HG03135 (cell line): ENCODE measurements around the gene CYLD.

ENCODE experiments used
- ATAC-seq: cut with Tn5 transposase; IDR thresholded peaks from one replicate; pipeline ENCODE4 v1.9.1; 2021; ENCODE audit warnings: mild to moderate bottlenecking, moderate library complexity; ENCODE audit not compliant: unreplicated experiment

Gene CYLD

DNA sequence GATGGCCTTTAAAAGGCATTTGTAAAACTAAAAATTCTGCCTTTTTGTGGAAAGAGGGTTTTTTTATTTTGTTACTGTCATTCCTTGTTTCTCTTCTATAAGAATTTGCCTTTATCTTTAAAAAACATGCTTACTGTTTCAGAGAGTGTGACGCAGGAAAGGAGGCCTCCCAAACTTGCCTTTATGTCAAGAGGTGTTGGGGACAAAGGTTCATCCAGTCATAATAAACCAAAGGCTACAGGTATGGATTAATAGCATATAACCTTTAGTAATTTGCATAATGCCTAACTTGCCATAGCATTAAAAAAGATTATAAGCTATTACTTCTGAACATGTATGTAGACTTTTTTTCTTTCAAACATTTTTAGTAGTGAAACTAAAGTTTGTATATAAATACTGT is 34.2 kb downstream of the CYLD start:
- no peak for ATAC-seq

DNA sequence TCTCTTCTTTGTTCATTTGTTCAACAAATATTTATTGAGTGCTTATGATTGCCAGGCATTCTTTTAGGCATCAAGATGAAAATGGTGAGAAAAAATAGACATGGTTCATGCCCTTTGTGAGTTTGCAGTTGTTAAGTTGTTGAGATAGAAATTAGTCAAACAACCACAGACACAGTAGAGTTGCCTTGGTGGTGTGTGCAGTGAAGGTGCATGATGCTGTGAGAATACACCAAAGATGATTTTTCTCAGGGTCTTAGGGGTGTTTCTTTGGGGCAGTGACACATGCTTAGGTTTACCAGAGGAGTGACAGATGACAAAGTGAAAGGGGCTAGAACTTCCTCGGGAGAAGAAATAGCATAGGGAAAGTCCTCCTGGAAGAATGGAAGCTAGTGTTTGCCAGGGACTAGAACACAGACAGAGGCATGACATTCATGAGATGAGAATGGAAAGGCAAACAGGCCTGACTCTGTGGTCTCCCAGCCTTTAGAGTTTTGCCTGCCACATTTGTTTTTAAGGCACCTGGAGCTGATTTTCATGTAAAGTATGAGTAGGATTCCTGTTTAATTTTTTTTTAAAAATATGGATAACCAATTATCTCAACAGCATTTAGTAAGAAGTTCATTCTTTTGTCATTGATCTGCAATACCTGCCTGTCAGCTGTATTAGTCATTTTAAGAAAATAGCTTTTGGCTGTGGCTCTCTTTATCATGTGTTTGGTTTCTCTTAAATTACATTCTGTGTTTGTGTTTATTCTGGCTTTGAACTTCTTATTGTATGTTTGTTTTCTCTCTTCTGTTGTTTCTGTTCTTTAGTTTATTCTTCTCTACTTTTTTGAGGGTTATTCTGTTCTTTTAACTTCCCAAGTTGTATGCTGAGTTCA is 36.6 kb downstream of the CYLD start:
- ATAC-seq, result no peak

DNA sequence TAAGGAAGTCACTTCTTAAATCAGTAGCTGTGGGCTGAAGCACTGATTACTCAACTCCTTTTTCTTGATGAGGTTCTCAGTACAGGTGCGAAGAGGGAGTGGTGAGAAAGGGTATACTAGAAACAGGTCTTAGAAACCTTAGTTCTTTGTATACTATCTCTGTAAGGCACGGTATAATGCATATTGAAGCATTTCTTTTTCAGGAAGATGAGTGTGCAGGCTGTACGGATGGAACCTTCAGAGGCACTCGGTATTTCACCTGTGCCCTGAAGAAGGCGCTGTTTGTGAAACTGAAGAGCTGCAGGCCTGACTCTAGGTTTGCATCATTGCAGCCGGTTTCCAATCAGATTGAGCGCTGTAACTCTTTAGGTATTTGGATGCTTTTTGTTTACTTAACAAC is 39.2 kb downstream of the CYLD start:
- ATAC-seq, result no peak

- no peak for ATAC-seq
Observed at GRCh38 chr16:50781518-50781917, 39.6 kb downstream of the CYLD start.

- ATAC-seq, result no peak
Observed at GRCh38 chr16:50789757-50790156, 47.9 kb downstream of the CYLD start.

GRCh38 chr16:50791522-50791921 is 49.6 kb downstream of the CYLD start:
- no peak for ATAC-seq

DNA sequence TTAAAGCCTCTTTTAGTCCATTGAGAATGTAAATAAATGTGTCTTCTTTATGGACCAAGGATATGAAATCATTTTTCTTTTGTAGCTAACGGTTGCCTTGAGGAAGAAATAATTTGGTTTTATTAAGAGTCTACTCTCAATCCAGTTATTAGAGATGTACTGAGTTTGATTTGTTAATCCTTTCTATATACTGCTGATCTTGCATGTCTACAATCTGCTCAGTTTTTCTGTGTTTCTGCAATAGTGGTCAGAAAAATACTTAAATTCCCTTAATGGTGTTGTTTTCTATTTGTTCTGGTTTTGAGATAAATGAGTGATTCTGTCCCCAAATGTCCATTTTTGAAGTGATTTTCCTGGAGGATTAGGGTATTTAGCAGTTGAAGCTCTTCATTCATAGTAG is 54.9 kb downstream of the CYLD start:
- no peak for ATAC-seq

- ATAC-seq, result no peak
Observed at GRCh38 chr16:50797456-50797855, 55.6 kb downstream of the CYLD start.

DNA sequence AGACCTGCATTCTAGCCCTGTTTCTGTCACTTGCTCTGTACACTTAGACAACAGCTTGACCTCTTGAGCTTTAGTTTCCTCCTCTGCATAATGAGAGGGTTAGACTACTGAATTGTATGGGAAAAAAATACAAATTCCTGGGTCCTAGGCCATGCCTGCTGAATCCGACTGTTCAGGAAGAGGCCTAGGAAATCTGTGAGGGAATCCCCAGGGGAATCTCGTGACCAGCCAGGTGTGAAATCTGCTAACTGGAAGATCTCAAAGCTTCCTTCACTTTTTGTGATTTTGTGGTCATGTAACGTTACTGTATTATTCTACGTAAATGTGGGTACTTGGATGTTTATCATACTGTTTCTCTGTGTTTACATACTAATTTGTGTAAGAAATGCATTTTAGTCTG is 58.2 kb downstream of the CYLD start:
- no peak for ATAC-seq

DNA sequence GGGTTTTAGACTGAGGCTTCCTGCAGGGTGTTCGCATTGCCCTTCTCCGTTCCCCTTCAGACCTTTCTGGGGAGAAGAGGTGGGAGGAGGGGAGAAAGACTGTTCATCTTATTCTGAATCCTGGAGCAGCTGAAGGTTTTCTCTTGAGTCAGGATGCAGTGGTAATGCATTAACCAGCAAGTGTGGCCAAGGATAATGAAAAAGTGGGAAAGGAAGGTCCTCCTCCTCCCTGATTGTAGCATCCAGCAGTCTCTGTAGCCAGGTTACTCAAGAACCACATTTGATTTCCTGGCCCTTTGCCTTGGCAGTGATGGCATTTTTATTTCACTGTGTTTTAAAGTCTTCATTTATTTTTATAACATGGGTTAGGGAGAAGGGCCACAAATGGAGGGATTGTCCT is 59.1 kb downstream of the CYLD start:
- no peak for ATAC-seq

GRCh38 chr16:50802000-50802399 is 60.1 kb downstream of the CYLD start:
- ATAC-seq, result no peak

DNA sequence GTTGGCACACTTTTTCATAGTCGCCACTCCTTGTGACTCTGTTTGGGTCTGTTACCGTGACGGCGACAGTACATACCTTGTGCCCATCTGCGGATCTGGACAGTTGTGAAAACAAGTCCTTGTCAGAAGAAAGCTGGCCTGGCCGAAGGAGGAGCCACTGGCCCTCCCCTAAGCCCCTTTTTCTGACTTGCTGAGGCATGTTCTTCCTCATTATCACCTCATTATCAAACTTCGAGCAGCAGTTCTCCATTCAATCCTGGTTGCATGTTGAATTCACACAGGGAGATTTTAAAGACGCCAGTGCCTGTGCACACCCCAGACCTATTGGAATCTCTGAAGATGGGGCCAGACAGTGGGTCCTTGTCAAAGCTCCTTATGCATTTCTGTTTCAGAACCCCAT is 61.1 kb downstream of the CYLD start:
- ATAC-seq, result no peak

DNA sequence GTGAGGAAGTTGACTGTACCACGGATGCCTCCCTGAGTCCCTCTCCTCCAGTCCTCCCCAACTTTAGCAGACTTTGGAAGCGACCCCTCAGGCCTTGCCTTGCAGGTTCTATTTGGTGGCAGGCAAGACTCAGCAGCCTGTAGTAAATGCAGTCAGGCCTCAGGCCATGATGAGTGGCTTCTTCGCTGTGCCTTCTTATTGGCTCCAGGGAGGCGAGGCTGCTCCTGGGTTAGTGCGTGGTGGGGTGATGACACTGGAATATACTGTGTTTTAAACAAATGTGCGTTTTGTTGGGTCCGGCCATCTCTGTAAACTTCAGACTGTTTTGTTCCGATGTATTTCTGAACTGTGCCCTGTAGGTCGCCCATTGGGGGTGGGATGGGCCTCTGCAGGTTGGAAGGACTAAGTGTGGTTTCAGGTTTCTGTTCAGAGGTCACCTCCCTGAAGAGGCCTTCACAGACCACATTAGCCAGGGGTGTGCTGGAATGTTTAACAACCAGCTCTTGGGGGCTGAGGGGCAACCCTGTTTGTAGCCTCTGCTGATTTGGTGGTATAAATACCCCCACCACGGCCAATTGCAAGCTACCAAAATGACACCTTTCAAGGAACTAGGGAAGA is 62.5 kb downstream of the CYLD start:
- no peak for ATAC-seq

DNA sequence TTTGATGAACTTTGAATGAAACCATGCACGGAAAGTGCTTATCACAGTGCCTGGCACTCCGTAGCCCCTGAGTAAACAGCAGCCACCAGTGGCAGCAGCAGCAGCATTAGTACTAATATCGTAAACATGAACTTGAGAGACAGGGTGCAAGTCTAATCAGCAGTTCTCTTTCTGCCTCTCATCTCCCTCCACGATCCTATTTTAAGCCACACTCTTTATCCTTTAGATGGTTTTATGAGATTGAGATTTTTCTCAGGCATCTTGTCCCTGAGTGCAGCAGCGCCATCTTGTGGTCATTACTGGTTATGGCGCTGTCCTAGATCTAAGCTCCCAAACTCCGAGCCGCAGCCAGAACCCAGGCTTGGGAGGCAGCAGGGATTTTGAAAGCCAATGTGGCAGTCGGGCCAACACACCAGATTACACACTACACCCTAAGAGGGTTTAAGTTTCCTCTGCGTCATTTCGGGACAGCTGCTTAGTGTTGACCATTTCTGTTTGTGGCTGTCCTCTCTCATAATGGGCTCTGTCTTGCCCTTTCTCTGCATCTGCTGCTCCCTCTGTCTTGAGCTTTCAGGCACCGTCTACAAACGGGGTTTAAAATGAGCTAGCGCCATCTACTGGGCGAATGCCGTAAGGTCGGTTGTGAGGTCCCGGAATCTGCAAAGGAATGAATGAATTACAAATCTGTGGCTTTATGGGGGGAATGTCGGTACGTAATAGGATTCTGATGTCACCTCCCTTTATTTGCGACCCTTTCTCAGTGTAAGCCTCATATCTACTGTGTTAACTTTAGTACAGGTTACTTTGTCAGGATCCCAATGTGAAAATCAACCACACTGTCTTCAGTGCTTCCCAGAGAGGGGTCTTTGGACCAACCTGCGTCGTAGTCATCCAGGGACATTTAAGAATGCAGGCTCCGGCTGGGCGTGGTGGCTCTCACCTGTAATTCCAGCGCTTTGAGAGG is 64.5 kb downstream of the CYLD start:
- ATAC-seq, result peak; percentile 85

- ATAC-seq, result no peak
Observed at GRCh38 chr16:50808929-50809538, 67.1 kb downstream of the CYLD start.

DNA sequence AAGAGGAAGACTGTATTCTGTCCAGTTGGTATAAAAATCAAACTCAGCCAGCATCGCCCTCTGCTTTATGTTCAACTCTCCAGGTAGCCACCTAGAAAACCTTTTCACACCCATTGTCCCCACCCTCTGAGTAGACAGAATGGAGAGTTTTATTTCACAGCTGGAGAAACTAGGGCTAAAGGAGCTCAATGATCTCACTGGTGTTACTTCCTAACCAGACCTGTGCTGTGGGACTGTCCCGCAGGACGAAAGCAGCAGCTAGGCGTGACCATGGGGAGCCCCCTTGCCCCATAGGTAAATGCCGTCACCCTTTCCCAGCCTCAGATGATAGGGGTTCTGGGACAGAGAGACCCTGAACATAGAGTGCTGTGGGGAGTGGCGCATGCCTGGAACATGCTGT is 67.7 kb downstream of the CYLD start:
- no peak for ATAC-seq

GRCh38 chr16:50810241-50810965 is 68.5 kb downstream of the CYLD start:
- ATAC-seq, result no peak

DNA sequence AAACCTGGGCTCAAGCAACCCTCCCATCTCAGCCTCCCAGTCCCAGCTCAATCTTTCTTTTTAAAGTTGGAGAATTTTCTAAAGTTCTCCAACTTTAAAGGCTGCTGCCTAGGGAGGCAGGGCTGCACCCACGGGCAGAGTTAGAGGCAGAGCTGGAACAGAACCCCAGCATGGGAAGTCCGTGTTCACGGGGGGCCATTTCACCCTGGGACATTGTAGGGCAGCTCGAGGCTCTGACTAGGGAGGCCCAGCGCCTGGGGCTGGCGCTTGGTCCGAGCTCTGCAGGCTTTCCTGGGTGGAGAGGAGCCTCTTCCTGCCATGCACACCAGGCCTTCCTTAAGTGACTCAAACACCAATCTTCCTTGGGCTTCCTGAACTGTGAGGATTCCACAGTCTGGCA is 70.2 kb downstream of the CYLD start:
- ATAC-seq, result no peak

DNA sequence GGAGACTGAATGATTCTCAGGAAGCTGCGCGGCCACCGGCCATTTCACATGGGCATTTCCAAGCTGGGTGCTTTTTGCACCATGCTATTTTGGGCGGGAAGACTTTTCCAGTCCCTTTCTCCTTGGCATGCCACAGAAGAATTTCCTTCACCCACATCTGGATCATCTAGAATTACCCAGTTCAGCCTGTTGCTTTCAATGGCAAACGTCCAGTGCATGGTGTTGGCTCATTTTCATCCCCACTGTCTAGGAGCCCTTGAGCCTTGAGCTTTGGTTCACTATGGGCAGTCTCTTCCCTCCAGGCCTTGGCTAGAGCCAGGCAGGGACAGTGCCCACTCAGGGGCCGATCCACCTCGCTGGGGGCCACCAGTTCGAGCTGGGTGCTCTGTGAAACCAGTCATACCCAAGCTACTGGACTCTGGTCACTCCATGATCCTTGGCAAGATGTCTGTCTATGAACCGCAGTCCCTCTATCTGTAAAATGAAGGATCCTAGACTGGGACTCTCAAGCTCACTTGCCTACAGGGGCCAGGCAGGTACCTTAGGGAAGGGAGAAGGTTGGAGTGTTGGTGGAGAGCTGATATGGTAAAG is 71.1 kb downstream of the CYLD start:
- ATAC-seq, result no peak

DNA sequence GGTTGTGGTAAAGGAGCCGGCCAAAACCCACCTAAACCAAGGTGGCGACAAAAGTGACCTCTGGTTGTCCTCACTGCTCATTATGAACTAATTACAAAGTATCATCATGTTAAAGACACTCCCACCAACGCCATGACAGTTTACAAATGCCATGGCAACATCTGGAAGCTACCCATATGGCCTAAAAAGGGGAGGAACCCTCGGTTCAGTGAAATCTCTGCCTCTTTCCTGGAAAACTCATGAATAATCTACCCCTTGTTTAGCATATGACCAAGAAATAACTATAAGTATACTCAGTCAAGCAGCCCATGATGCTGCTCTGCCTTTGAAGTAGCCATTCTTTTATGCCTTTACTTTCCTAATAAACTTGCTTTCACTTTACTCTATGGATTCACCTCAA is 72.2 kb downstream of the CYLD start:
- no peak for ATAC-seq
